ENCODE data around the gene ESR2. TPM values are rescaled to one million over a fixed set of nuclear protein-coding genes. Genes with fewer than 3 reads are reported as not detected.

ESR2 gene
- total and polyA plus RNA-seq, 4 donors: 0.01 to 0.28 (median 0.09) TPM

Small RNA genes within 50 kb of the gene (small RNA-seq; reads per million reads assigned to genes)
- not detected for gene MIR548H1

Other genes with a start within 250 kb of the ESR2 start
- 100 to 1,000 TPM in 1 of 2 donors, 10 to 100 TPM in 1; 43.8 to 203 TPM for gene MTHFD1, start 94.0 kb upstream of the ESR2 start, total RNA-seq
- gene MTHFD1, start 94.0 kb upstream of the ESR2 start, polyA plus RNA-seq: 100 to 1,000 TPM; 110 to 134 TPM
- 1 to 10 TPM in 1 of 2 donors, under 1 TPM in 1; 0.28 to 2.3 TPM for gene AKAP5, start 171.1 kb upstream of the ESR2 start, total RNA-seq
- gene AKAP5, start 171.1 kb upstream of the ESR2 start, polyA plus RNA-seq: under 1 TPM; 0.07 to 0.25 TPM
- 1 to 10 TPM; 3.2 to 5.9 TPM for gene ZBTB25, start 209.5 kb upstream of the ESR2 start, total RNA-seq
- gene ZBTB25, start 209.5 kb upstream of the ESR2 start, polyA plus RNA-seq: 1 to 10 TPM; 1.4 to 4.1 TPM
- gene ZBTB1, start 210.4 kb upstream of the ESR2 start, total RNA-seq: 10 to 100 TPM; 15.1 to 29.3 TPM
- 1 to 10 TPM; 5.4 to 6.4 TPM for gene ZBTB1, start 210.4 kb upstream of the ESR2 start, polyA plus RNA-seq
- 1 to 10 TPM; 3.4 to 5.6 TPM for gene HSPA2, start 246.4 kb upstream of the ESR2 start, total RNA-seq
- 1 to 10 TPM; 1.2 to 4.8 TPM for gene HSPA2, start 246.4 kb upstream of the ESR2 start, polyA plus RNA-seq

Measured in liver (tissue), 5 donors.